ENCODE measurements around the gene KRT15.
"Not testable (repeated sequence)": the region's sequence is repeated elsewhere in the genome, so short reads cannot be mapped to it uniquely, and the experiment has no call there.

Gene KRT15

DNA sequence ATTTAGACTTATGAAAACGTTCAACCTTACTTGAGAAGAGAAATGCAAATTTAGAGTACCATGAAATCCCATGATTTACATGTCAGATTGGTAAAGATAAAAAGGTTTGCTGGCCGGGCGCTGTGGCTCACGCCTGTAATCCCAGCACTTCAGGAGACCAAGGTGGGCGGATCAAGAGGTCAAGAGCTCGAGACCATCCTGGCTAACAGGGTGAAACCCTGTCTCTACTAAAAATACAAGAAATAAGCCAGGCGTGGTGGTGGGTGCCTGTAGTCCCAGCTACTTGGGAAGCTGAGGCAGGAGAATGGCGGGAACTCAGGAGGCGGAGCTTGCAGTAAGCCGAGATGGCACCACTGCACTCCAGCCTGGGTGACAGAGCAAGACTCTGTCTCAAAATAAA, 24.1 kb upstream of the KRT15 start:
- DNase-seq, result not testable (repeated sequence)

DNA sequence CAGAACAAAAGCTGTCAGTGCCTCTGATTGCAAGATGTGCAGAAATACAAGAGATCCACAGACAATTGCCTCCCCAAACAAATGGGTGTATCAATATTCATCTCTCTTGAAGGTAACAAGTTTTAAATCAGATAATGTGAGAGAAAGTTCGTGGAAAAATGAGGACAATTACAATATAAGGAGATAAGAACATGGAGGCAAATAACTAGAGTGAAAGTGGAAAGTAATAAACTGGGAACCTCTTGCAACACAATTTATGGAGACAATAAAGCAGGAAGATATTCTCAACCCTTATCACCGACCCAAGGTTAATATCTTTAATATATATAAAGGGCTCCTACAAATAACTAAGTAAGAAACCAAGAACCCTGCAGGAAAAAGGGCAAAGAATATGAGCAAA, 23.7 kb upstream of the KRT15 start:
- no peak for DNase-seq

GRCh38 chr17:41540921-41541625, 22.4 kb upstream of the KRT15 start:
- DNase-seq, result no peak

- DNase-seq, result no peak
Observed at GRCh38 chr17:41539979-41540701, 21.4 kb upstream of the KRT15 start.

DNA sequence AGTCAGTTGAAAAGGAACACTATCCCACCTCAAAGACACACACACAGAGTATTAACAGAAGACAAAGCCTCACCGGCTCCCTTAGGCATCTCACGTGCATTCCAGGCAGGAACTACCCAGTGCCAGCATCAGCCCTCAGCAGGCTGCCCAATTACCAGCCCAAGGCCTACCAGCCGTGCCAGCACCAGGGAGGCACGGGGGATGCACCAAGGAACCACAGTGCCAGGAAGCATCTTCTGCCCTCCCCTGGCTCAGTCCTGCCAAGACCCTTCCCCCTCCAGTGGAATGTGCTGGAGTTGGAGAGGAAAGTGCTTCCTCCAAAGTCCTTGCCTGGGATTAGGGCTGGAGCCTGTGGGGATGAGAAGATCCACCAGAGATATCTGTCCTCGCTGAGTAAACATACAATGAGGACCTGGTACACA, 20.4 kb upstream of the KRT15 start:
- DNase-seq, result no peak

- no peak for DNase-seq
Observed at GRCh38 chr17:41538565-41538991, 19.9 kb upstream of the KRT15 start.

- DNase-seq, result no peak
Observed at GRCh38 chr17:41537990-41538389, 19.3 kb upstream of the KRT15 start.

- DNase-seq, result no peak
Observed at GRCh38 chr17:41537614-41537954, 18.9 kb upstream of the KRT15 start.

- DNase-seq, result no peak
Observed at GRCh38 chr17:41536741-41537613, 18.3 kb upstream of the KRT15 start.

- no peak for DNase-seq
Observed at GRCh38 chr17:41535764-41536481, 17.2 kb upstream of the KRT15 start.

DNA sequence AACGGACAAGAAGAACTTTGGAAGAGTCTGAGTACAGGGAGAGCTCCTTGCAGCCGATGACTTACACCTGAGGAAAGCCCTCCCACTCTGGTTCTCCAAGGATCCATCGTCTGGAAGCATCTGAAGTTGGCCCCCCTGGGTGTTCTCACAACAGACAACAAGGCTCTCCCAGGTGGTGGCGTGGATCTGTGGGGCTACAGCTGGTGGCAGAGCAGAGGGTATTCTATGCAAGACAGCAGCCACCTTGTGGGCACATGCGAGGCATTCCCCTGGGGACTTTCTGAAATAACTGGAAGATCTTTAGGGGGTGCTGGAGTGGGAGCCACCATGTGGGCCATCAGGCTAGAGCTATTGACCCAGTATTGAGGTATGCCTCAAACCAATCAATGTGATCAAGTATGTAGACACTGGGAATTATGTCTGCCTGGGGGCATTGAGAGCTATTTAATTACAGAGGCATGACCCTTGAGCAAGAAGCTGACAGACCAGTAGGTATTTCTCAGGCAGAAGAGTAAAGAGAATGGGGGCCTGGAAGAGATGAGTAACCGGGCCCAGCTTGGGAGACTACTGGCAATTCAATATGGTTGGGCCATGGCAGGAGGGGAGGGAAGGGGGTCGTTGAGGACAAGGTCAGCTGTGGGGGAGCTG, 16.3 kb upstream of the KRT15 start:
- no peak for DNase-seq

DNA sequence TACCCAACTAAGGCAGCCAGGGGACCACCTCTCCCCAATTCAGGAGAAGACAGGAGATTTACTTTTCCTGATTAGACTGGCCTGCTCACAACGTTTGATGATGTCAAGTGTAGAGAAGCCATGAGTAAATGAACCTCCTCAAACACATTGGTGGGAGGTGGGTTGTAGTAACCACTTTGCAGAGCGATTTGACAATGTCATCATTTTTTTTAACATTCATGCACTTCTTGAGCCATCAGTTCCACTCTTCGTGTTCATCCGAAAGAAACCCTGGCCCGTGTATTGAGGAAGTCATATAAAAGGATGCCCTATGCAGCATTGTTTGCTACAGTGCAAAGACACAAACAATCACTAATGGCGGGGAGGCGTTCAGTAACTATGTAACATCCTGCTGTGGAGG, 14.9 kb upstream of the KRT15 start:
- DNase-seq, result no peak

DNA sequence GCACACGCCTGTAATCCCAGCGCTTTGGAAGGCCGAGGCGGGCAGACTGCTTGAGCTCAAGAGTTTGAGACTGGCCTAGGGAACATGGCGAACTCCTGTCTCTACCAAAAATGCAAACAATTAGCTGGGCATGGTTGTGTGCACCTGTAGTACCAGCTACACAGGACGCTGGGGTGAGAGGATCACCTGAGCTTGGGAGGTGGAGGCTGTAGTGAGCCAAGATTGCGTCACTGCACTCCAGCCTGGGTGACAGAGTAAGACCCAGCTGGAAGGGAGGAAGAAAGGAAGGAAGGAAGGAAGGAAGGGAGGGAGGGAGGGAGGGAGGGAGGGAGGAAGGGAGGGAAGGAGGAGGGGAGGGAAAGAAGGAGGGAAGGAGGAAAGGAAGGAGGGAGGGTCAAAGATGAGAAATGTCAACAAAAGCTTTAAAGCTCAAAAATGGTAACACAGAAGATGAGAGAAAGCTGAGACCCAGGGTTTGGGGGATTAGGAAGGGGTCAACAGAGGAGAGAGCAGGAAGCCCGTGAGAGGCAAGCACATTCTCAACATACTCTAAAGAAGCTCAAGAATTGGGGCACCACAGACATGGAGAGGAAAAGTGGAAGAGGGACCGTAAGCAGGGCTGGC, 14.4 kb upstream of the KRT15 start:
- DNase-seq, result no peak

GRCh38 chr17:41531993-41532392, 13.3 kb upstream of the KRT15 start:
- no peak for DNase-seq

DNA sequence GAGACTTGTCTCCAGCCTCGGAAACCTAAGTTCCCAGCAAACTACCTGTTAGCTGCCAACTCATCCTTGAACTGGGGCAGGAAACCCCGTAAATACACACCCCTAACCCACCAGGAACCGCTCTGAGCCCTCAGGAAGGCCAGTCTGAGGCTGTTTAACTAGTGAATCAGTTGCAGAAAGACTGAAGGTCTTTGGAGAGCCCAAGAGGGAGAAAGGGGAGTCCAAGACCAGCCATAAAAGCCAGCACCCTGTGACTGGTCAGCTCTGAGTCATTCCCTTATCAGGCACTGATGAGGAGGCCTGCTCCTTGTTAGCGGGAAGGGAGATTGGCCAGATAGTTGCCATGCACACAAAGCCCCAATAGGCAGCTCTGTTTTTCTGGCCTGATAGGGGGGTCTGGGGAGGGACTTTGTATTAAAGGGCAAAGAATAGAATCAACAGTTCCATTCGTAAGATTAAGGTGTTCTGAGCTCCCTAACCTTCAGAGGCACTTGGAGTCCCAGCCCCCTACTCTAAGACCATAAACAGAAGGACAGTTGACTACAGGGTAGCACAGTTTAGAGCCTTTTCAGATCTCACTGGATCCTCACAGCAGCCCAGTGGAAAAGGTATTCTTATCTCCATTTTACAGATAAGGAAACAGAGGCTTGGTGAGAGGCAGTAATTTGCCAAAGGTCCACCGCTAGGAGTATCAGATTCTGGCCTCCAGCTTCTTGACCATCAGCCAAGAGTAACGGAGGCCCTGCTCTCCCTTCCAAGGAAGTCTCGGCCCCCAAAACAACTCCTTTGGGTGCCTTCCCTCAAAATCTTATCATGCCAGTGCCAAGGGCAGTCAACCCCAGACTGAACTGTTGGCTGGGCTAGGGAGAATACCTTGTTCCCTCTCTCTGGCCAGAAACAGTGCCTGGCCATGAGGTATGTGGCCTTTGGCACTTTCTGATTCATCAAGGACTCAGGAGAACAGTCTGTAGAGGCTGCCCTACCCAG, 11.7 kb upstream of the KRT15 start:
- DNase-seq, result no peak

- DNase-seq, result no peak
Observed at GRCh38 chr17:41529491-41529915, 10.8 kb upstream of the KRT15 start.

DNA sequence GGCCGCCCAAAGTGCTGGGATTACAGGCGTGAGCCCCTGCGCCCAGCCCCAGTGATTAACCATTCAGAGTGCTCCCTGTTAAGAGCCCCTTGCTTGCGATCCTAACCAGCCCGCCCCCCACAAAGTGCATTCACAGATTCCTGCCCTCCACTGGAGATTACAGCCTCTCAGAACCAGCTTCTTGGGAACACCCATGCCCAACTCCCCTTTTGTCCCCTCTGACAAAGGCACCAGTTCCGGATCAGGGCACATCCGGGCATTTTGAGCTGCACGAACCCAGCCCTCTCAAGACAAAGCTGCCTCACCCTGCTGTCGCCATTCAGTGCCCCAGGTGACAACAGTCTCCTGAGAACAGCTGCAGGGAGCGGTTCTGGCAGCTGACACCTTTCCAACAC, 10.3 kb upstream of the KRT15 start:
- DNase-seq, result no peak

DNA sequence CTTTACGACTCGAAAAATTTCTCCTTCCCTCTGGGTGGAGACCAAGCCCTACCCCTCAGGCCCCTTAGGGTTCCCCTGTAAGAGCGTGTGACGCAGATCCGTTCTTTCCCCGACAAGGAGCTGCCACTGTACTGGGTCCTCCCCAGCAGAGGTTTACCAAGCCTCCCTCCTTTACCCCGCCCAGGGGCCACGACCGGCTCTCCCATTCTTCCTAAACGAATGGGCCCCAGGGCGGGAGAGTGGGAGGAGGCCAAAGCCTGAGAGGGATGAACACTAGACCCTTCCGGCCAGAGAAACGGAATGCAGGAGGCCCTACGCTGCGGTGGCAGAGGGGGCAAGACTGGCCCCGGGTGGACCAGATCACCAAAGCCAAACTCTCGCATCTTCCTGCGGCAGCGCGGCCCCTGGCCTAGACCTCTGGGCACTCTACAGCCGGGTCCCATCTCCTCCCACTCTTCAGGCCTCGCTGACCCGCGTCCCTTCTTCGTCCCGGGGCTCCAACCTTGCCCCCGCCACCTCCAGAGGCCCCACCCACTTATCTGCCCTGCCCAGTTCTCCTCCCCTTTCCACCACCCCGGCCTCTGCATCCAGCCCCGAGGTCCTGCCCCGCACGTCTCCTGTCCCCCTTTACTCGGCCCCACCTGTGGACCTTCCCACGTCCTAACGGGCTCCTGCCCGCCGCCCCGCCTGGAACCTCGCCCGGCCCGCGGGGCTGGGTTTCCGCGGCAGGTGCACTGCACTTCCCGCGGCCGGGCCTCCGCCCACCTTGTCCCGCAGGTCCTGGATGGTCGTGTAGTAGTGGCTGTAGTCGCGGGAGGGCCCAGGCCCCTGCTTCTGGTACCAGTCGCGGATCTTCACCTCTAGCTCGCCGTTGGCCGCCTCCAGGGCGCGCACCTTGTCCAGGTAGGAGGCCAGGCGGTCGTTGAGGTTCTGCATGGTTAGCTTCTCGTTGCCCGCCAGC, 8.7 kb upstream of the KRT15 start:
- DNase-seq, result no peak

GRCh38 chr17:41524261-41524660, 5.6 kb upstream of the KRT15 start:
- no peak for DNase-seq

- no peak for DNase-seq
Observed at GRCh38 chr17:41523787-41524186, 5.1 kb upstream of the KRT15 start.
